Epithelial cell of proximal tubule (primary cell): ENCODE measurements around the gene PCK2. TPM values are rescaled to one million over a fixed set of nuclear protein-coding genes. Genes with fewer than 3 reads are reported as not detected.

Source experiments
- DNase-seq: peaks from one replicate; pipeline ENCODE4 v3.0.0-alpha.2; 2011; ENCODE audit warnings: low read depth
- H3K4me3 ChIP-seq: 2 replicates; pipeline ENCODE4 v1.5.1; 2011; ENCODE audit warnings: low read depth, mild to moderate bottlenecking, low read length
- total RNA-seq: library from RNA; depleted of rRNA; stranded (reverse); fragments of >200 nt; gene quantifications from 2 replicates; pipeline ENCODE4 v1.2.3, GENCODE V29; 2015
- TF ChIP-seq, protein P1 (sequence below): conservative IDR thresholded peaks from 2 replicates; pipeline ENCODE4 v1.5.1; 2012; ENCODE audit warnings: low read depth, mild to moderate bottlenecking, low read length

The PCK2 gene
- total RNA-seq, 1 donor from 2014 or later = 40.0 TPM

DNA sequence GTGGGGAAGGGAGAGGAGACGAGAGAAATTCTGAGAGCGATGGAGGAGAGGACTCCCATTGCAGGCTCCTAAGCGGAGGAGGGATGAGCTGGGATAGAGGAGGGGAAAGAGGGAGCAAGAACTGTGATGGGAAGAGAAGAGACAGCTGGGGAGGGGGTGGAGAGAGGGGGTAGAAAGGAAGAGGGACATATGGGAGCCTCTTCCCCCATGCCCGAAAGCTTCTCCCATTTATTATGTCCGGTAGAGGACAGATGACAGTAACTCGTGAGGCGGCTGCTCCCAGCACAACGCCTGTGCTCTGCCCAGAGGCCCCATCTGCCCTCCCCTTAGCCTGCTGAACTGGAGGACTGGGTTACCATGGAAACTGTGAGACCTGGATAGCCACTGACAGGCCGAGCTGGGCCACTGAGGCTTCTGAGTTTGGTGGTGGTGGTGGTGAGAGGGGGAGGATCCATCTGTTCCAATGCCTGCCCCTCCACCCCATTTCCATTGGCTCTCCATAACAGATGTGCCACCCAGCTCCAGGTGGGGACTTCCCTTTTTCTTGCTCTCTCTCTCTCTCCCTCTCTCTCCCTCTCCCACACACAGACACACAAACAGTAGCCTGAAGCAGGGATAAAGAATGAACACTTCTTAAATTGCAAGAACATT, 14.5 kb upstream of the PCK2 start:
- no peak overlapping the region for H3K4me3 ChIP-seq
- DNase-seq = no peak
- TF ChIP-seq, protein P1, sequence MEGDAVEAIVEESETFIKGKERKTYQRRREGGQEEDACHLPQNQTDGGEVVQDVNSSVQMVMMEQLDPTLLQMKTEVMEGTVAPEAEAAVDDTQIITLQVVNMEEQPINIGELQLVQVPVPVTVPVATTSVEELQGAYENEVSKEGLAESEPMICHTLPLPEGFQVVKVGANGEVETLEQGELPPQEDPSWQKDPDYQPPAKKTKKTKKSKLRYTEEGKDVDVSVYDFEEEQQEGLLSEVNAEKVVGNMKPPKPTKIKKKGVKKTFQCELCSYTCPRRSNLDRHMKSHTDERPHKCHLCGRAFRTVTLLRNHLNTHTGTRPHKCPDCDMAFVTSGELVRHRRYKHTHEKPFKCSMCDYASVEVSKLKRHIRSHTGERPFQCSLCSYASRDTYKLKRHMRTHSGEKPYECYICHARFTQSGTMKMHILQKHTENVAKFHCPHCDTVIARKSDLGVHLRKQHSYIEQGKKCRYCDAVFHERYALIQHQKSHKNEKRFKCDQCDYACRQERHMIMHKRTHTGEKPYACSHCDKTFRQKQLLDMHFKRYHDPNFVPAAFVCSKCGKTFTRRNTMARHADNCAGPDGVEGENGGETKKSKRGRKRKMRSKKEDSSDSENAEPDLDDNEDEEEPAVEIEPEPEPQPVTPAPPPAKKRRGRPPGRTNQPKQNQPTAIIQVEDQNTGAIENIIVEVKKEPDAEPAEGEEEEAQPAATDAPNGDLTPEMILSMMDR = no peak

DNA sequence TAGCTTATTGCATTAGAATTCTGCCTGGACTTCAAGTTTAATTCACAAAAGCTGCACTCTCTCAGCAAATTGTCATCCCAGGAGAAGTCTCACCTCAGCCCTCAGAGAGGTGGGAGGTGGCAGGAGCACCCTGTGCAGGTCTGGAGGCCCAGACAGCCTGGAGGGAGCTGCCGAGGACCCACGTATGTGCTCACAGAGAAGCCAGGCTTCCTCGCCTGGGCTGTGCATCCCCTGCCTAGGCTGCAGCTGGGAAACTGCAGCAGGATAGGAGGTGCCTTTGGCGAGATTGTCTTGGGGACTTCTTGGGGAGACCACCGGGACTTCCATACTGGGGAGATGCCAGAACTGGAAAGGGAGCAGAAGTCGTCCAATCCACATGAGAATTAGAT, 14.0 kb upstream of the PCK2 start:
- TF ChIP-seq, protein P1 = no peak
- H3K4me3 ChIP-seq = no peak overlapping the region
- no peak for DNase-seq

DNA sequence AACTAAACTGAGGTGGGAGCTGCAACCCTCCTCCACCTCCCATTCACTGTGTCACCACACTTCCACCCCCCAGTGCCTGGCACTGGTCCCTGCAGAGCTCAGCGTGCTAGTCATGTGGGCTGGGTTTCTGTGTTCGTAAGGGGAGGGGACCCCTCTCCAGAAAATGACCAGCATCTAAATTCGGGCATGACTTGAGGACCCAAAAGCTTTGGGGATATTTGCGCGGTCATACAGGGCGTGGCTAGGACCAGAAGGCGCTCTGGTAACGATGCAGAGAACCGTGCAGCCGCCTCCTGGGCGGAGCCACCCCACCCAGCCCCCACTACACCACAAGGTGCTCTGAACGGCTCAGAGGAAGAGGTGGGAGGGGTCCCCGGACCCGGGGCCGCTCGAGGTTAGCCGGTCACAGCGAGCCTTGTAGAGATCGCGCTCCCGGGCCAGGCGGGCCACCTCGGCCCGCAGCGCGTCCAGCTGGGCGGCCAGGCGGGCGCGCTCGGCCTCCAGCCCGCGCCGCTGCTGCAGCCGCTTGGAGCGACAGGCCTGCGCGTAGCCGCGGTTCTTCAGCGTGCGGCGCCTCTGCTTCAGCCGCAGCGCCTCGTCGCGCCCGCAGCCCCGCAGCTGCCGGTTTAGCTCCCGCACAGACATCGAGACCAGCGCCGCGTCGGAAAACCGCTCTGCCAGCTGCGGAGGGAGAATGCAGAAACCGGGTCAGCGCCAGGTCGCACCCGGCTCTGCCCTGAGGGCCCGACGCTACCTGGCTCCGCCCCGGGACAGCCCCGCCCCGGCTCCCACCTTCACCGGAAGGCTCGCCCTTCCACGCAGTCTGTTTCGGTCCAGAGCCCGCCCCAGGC, 13.0 kb upstream of the PCK2 start:
- H3K4me3 ChIP-seq = peak overlapping the region; percentile 61
- TF ChIP-seq, protein P1 = no peak
- DNase-seq = no peak

DNA sequence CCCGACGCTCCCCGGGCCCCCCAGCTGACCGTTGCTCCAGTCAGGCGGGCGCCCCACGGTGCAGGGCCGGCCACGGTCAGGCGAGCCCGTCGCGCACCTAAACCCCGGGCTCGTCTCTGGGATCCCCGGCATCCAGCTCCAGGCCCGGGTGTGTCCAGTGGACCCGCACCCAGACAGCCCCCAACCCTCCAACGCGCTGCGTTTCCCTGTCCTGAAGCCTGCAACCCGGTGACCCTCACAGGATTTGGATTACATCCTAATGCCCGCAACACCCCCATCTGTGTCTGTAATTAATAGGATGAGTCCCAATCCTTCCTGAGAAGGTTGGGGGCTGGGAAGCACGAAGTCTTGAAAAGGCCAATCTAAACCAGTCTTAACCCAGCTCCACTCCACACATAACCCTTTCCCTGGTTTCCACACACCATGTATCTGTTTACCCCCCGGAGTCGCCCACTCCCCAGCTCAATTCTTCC, 12.3 kb upstream of the PCK2 start:
- TF ChIP-seq, protein P1 = no peak
- peak overlapping the region; percentile 61 for H3K4me3 ChIP-seq
- DNase-seq = no peak

DNA sequence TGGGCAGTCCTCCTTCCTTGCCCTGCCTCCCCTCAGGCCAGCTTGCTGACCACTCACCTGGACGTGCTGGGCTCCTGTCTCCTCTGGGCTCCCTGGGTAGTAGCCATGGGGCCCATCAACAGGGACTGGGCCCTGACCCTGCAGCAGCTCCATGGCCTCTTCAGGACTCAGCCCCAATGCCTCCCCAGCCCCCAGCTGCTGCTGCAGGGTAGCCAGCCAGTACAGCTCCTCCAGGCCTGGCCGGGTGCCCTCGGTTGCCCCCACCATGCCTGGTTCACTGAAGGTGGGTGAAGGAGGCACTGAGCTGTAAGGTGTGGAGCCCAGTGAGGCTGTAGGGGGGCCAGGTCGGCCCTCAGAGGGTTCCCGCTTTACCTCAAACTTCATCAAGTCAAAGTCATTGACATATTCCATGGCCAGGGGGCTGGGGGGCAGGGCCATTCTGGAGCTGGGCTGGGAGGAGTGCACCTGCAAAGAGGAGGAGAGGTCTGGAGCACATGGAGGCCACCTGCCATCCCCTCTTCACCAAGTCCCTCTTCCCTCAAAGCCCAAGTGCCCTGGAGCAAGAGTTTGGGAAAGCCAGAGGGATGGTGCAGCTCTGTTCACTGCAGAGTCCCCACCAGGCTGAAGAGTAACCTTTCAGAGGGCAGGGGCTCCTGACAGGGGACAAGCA, 11.6 kb upstream of the PCK2 start:
- no peak overlapping the region for H3K4me3 ChIP-seq
- DNase-seq = no peak
- TF ChIP-seq, protein P1 = no peak

DNA sequence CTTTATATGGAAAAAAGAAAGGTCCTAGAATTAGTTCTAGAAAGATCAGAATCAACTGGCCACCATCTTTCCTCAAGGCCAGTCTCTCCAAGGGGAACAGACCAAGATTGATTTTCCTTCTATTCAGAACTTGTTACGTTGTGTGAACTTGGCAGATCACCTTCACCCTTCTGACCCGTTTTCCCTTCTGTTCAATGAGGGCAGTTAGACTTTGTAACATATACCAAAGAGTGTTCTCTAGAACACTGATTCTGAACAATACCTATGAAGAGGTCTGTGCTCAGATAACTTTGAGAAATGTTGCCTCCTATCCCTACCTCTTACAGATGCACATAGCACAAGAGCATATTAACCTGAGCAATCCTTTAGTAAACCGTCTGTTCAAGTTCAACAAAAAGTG, 10.6 kb upstream of the PCK2 start:
- TF ChIP-seq, protein P1 = no peak

More for the DNA sequence above, 10.6 kb upstream of the PCK2 start:
- no peak overlapping the region for H3K4me3 ChIP-seq
- DNase-seq = no peak
